Immature natural killer cell (primary cell): ENCODE results near the gene POC1B. TPM values are rescaled to one million over a fixed set of nuclear protein-coding genes. Genes with fewer than 3 reads are reported as not detected.
A peak's percentile ranks its signal among the peaks of the same experiment; 100 is the strongest.

ENCODE experiments used
- DNase-seq, 3 donors: peaks; one replicate each; pipeline ENCODE4 v3.0.0; 2022; ENCODE audit warnings: mixed read lengths in 1 of 3
- H3K27ac Mint-ChIP-seq, 6 donors: one replicate each; pipeline ENCODE4 v1.8.0; 2020; ENCODE audit warnings: mixed read lengths in 6 of 6, mild to moderate bottlenecking in 5 of 6, inconsistent platforms in 4 of 6, moderate library complexity in 3 of 6
- H3K27me3 Mint-ChIP-seq, 3 donors: one replicate each; pipeline ENCODE4 v1.8.0; 2020 to 2021; ENCODE audit warnings: low read depth in 3 of 3, mild to moderate bottlenecking in 3 of 3, mixed read lengths in 3 of 3, moderate library complexity in 3 of 3, inconsistent platforms in 1 of 3
- H3K36me3 Mint-ChIP-seq, 3 donors: one replicate each; pipeline ENCODE4 v1.8.0; 2020; ENCODE audit warnings: mixed read lengths in 3 of 3, inconsistent platforms in 2 of 3, mild to moderate bottlenecking in 2 of 3
- H3K4me1 Mint-ChIP-seq, 2 donors: one replicate each; pipeline ENCODE4 v1.8.0; 2020; ENCODE audit warnings: inconsistent platforms in 2 of 2, mild to moderate bottlenecking in 2 of 2, mixed read lengths in 2 of 2, moderate library complexity in 1 of 2
- H3K4me3 Mint-ChIP-seq, 5 donors: one replicate each; pipeline ENCODE4 v1.8.0; 2020; ENCODE audit warnings: mild to moderate bottlenecking in 5 of 5, mixed read lengths in 5 of 5, inconsistent platforms in 3 of 5, moderate library complexity in 3 of 5
- H3K9me3 Mint-ChIP-seq, 6 donors: one replicate each; pipeline ENCODE4 v1.8.0; 2020; ENCODE audit warnings: mild to moderate bottlenecking in 6 of 6, mixed read lengths in 6 of 6, inconsistent platforms in 4 of 6, moderate library complexity in 3 of 6
- polyA plus RNA-seq, 3 donors: library from polyadenylated mRNA; unstranded; fragments of 300-500 nt; fragmentation: Illumina TruSeq; gene quantifications; one replicate each; pipeline ENCODE4 v1.2.3, GENCODE V29; 2021

POC1B gene
- polyA plus RNA-seq, 3 donors from 2014 or later: 57.0 to 85.1 (median 57.9) TPM

- Mint-ChIP-seq H3K4me3 (no peak overlapping the region), H3K27ac (peak overlapping the region in 2 of 6 donors; percentile 6 to 10), H3K27me3 (peaks cover 0 to 3% (median 0%) of the 10 kb centered on the region in 3 donors), H3K4me1 (peaks cover 26 to 27% of the 10 kb centered on the region in 2 donors), H3K36me3 (peaks cover 18 to 23% (median 23%) of the 10 kb centered on the region in 3 donors), H3K9me3 (no peaks in the 10 kb centered on the region)
- DNase-seq: no peak
These were observed 93.5 kb downstream of the POC1B start for GRCh38 chr12:89432396-89432795.

- Mint-ChIP-seq H3K27me3 (peaks cover 0 to 3% (median 0%) of the 10 kb centered on the region in 3 donors), H3K4me3 (no peak overlapping the region), H3K27ac (peak overlapping the region; percentile 43 to 78 (median 66)), H3K4me1 (peaks cover 36 to 42% of the 10 kb centered on the region in 2 donors), H3K9me3 (no peaks in the 10 kb centered on the region), H3K36me3 (peaks cover 20 to 25% (median 21%) of the 10 kb centered on the region in 3 donors)
- DNase-seq: no peak
These were observed 96.3 kb downstream of the POC1B start for GRCh38 chr12:89429528-89429927.

- peaks cover 0 to 3% (median 0%) of the 10 kb centered on the region in 3 donors for H3K27me3 Mint-ChIP-seq
- H3K4me3 Mint-ChIP-seq: peak overlapping the region; percentile 63 to 82 (median 69)
- peak overlapping the region; percentile 77 to 92 (median 88) for H3K27ac Mint-ChIP-seq
- H3K9me3 Mint-ChIP-seq: no peaks in the 10 kb centered on the region
- H3K36me3 Mint-ChIP-seq: peaks cover 12 to 23% (median 19%) of the 10 kb centered on the region in 3 donors
- H3K4me1 Mint-ChIP-seq: peaks cover 36 to 42% of the 10 kb centered on the region in 2 donors
- peak; percentile 22 to 47 (median 35) for DNase-seq
These were observed 98.2 kb downstream of the POC1B start for GRCh38 chr12:89427508-89428156.

DNA sequence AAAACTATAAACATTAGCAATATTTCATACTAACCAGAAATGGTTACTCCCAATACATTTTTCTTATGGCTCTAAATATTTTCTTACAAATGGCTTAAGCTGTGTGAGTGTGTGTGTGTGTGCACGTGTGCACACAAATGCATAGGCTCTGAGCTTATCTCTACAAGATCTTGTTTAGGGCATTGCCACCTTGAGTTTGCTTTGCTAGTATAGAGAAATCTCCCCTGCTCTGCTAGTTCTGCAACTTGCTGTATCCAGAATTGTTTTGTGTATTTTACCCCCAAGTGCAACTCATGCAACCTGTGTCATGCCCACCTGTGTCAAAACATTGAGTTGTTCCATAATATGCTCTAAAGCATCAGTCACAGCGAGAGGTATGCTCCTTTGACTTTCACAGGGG lies 101.0 kb downstream of the POC1B start:
- H3K4me1 Mint-ChIP-seq: peaks cover 39 to 47% of the 10 kb centered on the region in 2 donors
- H3K36me3 Mint-ChIP-seq: peaks cover 12 to 33% (median 31%) of the 10 kb centered on the region in 3 donors
- H3K27me3 Mint-ChIP-seq: peaks cover 0 to 2% (median 1%) of the 10 kb centered on the region in 3 donors

DNA sequence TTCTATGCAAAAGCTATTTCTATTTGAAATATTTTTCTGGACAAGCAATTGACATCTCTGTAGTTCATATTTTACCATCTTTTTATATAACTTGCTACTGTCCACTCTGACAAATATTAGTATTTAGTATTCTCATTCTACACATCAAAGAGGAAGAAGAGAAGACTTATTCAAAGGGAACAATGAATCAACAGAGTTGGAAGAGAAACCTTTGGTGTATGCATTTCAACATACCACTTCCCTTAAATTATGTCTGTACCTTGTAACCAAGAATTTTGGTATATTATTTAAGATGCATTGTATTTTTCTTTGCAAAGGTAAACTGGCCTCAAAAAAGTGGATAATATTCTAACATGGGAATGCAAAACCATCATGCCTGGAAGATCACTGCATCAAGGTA lies 101.5 kb downstream of the POC1B start:
- DNase-seq: no peak
- Mint-ChIP-seq H3K27ac (no peak overlapping the region), H3K4me1 (peaks cover 34 to 43% of the 10 kb centered on the region in 2 donors), H3K27me3 (peaks cover 0 to 2% (median 1%) of the 10 kb centered on the region in 3 donors), H3K4me3 (no peak overlapping the region), H3K36me3 (peaks cover 12 to 33% (median 31%) of the 10 kb centered on the region in 3 donors), H3K9me3 (no peaks in the 10 kb centered on the region)

More for the DNA sequence above, 101.0 kb downstream of the POC1B start:
- Mint-ChIP-seq H3K9me3 (no peaks in the 10 kb centered on the region), H3K27ac (no peak overlapping the region), H3K4me3 (no peak overlapping the region)
- DNase-seq: no peak

DNA sequence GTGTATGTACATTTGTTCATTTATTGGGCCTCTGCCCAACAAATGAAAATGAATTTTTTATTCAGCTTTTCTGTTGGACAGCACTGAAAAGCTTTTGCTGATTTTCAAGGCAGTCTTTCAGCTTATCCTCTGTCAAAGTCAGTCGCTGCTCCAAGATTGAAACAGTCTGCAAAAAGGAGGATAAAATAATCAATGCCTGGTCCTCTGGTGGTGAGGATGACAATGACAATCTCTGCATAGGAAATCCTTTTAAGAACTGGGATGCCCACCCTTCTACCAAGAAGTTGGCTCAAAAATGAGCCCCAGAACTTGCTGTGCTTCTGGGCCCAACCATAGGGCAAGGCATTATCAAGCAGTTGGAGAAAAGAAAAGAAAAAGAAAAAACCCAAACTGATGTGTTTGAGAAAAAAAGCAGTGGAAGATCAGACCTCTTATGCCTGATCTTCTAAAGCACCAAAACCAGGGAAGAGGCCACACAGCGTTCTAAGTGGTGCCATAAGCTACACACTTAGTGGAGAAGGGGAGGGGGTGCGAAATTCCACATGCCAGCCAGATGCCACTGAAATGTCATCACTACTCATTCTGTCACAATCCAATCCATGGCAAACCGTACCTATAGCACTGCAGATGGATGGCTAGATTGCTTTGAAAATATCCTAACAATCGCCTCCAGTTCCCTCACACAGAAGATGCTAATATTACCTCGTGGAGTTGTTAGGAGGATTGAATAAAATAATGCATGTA lies 104.6 kb downstream of the POC1B start:
- peaks cover 0 to 3% (median 0%) of the 10 kb centered on the region in 3 donors for H3K27me3 Mint-ChIP-seq
- DNase-seq: no peak
- no peak overlapping the region for H3K27ac Mint-ChIP-seq
- peaks cover 7 to 15% of the 10 kb centered on the region in 2 donors for H3K4me1 Mint-ChIP-seq
- peaks cover 20 to 47% (median 43%) of the 10 kb centered on the region in 3 donors for H3K36me3 Mint-ChIP-seq
- no peaks in the 10 kb centered on the region for H3K9me3 Mint-ChIP-seq
- H3K4me3 Mint-ChIP-seq: no peak overlapping the region

DNA sequence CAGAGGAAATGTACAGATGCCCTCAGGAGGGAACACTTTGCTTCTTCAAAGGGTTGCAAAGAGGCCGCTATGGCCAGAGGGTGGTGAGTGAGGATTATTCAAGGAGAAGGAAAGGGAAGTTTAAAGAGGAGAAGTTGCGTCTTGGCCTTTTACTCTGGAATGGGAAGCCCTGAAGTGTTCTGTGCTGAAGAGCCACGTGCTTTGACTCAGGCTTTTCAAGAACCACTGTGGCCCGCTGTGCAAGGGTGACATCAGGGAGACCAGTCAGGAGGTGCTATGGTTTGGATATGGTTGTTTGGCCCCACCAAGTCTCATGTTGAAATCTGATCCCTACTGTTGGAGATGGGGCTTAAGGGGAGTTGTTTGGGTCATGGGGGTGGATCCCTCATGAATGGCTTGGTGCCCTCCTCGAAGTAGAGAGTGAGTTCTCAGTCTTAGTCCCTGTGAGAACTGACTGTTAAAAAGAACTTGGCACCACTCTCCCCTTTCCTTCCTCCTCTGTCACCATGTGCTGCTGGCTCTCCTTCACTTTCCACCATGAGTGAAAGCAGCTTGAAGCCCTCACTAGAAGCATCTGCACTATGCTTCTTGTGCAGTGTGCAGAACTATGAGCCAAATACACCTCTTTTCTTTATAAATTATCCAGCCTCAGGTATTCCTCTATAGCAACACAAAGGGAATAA lies 107.5 kb downstream of the POC1B start:
- Mint-ChIP-seq H3K9me3 (no peaks in the 10 kb centered on the region), H3K4me3 (no peak overlapping the region), H3K4me1 (peaks cover 4 to 7% of the 10 kb centered on the region in 2 donors), H3K27ac (no peak overlapping the region), H3K27me3 (peaks cover 0 to 4% (median 0%) of the 10 kb centered on the region in 3 donors), H3K36me3 (peaks cover 12 to 34% (median 25%) of the 10 kb centered on the region in 3 donors)
- DNase-seq: no peak

DNA sequence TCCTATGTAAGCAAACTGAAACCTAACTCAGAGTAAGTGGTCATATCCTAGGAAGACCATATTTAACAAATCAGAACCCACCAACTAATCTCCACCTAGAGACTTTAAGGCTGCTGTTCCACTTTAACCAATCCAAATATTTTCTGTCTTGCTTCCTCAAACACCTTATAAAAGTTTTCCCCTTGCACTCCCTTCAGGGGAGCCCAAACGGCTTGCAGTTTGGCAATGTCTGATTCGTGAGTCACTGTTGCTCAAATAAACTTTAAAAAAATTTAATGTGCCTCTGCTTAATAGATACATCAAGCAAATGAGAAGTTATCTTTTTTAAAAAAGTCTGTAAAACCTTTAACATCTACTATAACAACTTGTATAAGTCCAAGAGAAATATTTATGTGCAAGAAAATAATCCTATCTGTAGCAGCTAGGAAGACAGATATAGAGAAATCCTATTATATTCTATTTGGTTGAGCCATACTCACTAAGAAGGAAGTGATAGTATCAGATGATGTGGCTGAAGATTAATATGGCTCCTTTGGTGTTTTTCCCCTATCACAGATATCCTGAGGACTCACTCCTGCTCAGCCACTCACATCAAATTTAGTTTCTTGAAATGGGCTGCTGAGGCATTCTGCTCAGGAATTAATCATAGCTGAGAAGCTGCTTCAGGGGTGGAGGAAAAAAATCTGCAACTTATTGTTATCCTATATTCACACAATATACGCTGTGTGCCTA lies 108.4 kb downstream of the POC1B start:
- DNase-seq: no peak
- Mint-ChIP-seq H3K4me1 (peaks cover 4 to 6% of the 10 kb centered on the region in 2 donors), H3K36me3 (peaks cover 12 to 33% (median 24%) of the 10 kb centered on the region in 3 donors), H3K27me3 (peaks cover 0 to 4% (median 0%) of the 10 kb centered on the region in 3 donors), H3K27ac (peak overlapping the region in 1 of 6 donors; percentile 6), H3K4me3 (no peak overlapping the region), H3K9me3 (no peaks in the 10 kb centered on the region)

GRCh38 chr12:89416049-89416792 lies 109.6 kb downstream of the POC1B start:
- Mint-ChIP-seq H3K9me3 (no peaks in the 10 kb centered on the region), H3K27ac (peak overlapping the region in 1 of 6 donors; percentile 74), H3K36me3 (peaks cover 12 to 27% (median 20%) of the 10 kb centered on the region in 3 donors), H3K4me1 (no peaks in the 10 kb centered on the region), H3K4me3 (no peak overlapping the region), H3K27me3 (peaks cover 0 to 4% (median 0%) of the 10 kb centered on the region in 3 donors)
- no peak for DNase-seq

- Mint-ChIP-seq H3K9me3 (no peaks in the 10 kb centered on the region), H3K4me3 (no peak overlapping the region), H3K36me3 (peaks cover 8 to 19% (median 15%) of the 10 kb centered on the region in 3 donors), H3K27me3 (peaks cover 0 to 2% (median 0%) of the 10 kb centered on the region in 3 donors), H3K4me1 (no peaks in the 10 kb centered on the region), H3K27ac (no peak overlapping the region)
- DNase-seq: no peak
These were observed 111.0 kb downstream of the POC1B start for GRCh38 chr12:89414851-89415250.

DNA sequence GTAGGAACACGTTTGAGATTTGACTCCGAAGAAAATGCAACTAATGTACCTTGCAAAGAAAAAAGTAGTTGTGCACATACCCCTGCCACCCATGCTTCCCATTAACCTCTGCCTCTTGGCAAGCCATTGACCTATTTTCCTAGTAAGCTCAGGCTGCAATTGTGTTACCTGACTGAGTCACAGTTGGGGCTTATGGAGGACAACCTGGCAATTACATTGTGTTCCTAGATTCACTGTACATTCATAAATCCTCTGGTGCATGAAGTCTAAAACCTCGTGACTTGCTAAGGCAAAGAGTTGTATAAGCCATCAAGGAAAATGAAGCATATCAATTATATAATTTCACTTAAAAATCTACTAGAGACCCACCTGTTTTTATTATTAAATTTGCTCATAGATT lies 111.5 kb downstream of the POC1B start:
- Mint-ChIP-seq H3K9me3 (no peaks in the 10 kb centered on the region), H3K36me3 (peaks cover 8 to 19% (median 18%) of the 10 kb centered on the region in 3 donors), H3K27me3 (peaks cover 0 to 2% (median 0%) of the 10 kb centered on the region in 3 donors)

GRCh38 chr12:89413234-89413633 lies 112.6 kb downstream of the POC1B start:
- Mint-ChIP-seq H3K4me1 (no peaks in the 10 kb centered on the region), H3K4me3 (no peak overlapping the region), H3K27ac (no peak overlapping the region), H3K9me3 (no peaks in the 10 kb centered on the region), H3K27me3 (peaks cover 0 to 2% (median 0%) of the 10 kb centered on the region in 3 donors), H3K36me3 (peaks cover 4 to 16% (median 13%) of the 10 kb centered on the region in 3 donors)
- DNase-seq: no peak

More for the DNA sequence above, 111.5 kb downstream of the POC1B start:
- DNase-seq: no peak
- no peak overlapping the region for H3K27ac Mint-ChIP-seq
- H3K4me3 Mint-ChIP-seq: no peak overlapping the region
- H3K4me1 Mint-ChIP-seq: no peaks in the 10 kb centered on the region
